DOHH2 (cell line): Measurements from ENCODE around the gene INTS3.

ENCODE experiments used
- H3F3A ChIP-seq: fragments of 200-600 bp; sonication (generic), shearing (Covaris generic); 2 replicates; pipeline ENCODE4 v1.6.0; 2016; ENCODE audit warnings: antibody characterized with exemption, mild to moderate bottlenecking; ENCODE audit not compliant: control insufficient read depth, insufficient read depth
- H3K27ac ChIP-seq: fragments of 200-600 bp; sonication (generic); 2 replicates; pipeline ENCODE4 v1.5.1; 2014; ENCODE audit warnings: low read depth, mild to moderate bottlenecking, low read length, moderate library complexity
- H3K27me3 ChIP-seq: fragments of 200-600 bp; sonication (generic); 2 replicates; pipeline ENCODE4 v1.6.1; 2014; ENCODE audit warnings: mild to moderate bottlenecking, low read length, mixed read lengths; ENCODE audit not compliant: control insufficient read depth
- H3K36me3 ChIP-seq: fragments of 200-600 bp; sonication (generic); 2 replicates; pipeline ENCODE4 v1.6.1; 2014; ENCODE audit warnings: mild to moderate bottlenecking, low read length, moderate library complexity, mixed read lengths; ENCODE audit not compliant: control insufficient read depth
- H3K4me1 ChIP-seq: fragments of 200-600 bp; sonication (generic); 2 replicates; pipeline ENCODE4 v1.6.1; 2014; ENCODE audit warnings: mild to moderate bottlenecking, low read length, mixed read lengths; ENCODE audit not compliant: control insufficient read depth
- H3K4me2 ChIP-seq: fragments of 200-600 bp; sonication (generic); 2 replicates; pipeline ENCODE4 v1.6.0; 2014; ENCODE audit warnings: mild to moderate bottlenecking, low read length, moderate library complexity
- H3K4me3 ChIP-seq: fragments of 200-600 bp; sonication (generic); 2 replicates; pipeline ENCODE4 v1.5.1; 2014; ENCODE audit warnings: mild to moderate bottlenecking, low read length, mixed read lengths
- H3K79me2 ChIP-seq: fragments of 200-600 bp; sonication (generic); 2 replicates; pipeline ENCODE4 v1.6.1; 2014; ENCODE audit warnings: mild to moderate bottlenecking, low read length, mixed read lengths; ENCODE audit not compliant: control insufficient read depth
- H3K9me2 ChIP-seq: fragments of 200-600 bp; sonication (generic); replicated peaks from 2 replicates; pipeline ENCODE4 v1.6.1; 2014; ENCODE audit warnings: mild to moderate bottlenecking, low read length, mixed read lengths; ENCODE audit not compliant: control insufficient read depth
- H3K9me3 ChIP-seq: fragments of 200-600 bp; sonication (generic); 2 replicates; pipeline ENCODE4 v1.6.1; 2014; ENCODE audit warnings: antibody characterized with exemption, low read length, mixed read lengths; ENCODE audit not compliant: control insufficient read depth, insufficient read depth
- H4K20me1 ChIP-seq: fragments of 200-600 bp; sonication (generic); 2 replicates; pipeline ENCODE4 v1.6.0; 2014; ENCODE audit warnings: low read depth, mild to moderate bottlenecking, antibody characterized with exemption, low read length, moderate library complexity; ENCODE audit not compliant: control insufficient read depth, insufficient read depth
- EZH2phosphoT487 ChIP-seq: fragments of 200-600 bp; sonication (generic); IDR thresholded peaks from 2 replicates; pipeline ENCODE4 v1.6.1; 2017; ENCODE audit warnings: borderline replicate concordance, mild to moderate bottlenecking, antibody characterized with exemption, low read length, moderate library complexity, mixed read lengths
- TF ChIP-seq, protein P1 (sequence below): fragments of 200-600 bp; sonication (generic); IDR thresholded peaks from one replicate; pipeline ENCODE4 v1.5.1; 2014; ENCODE audit warnings: antibody characterized with exemption, mild to moderate bottlenecking, low read depth, low read length; ENCODE audit not compliant: poor library complexity, severe bottlenecking

The INTS3 gene

GRCh38 chr1:153794624-153795329, 66.9 kb downstream of the INTS3 start:
- Histone ChIP-seq H3K4me2 (no peak overlapping the region), H3F3A (peaks cover 12% of the 10 kb centered on the region), H3K4me3 (no peak overlapping the region), H3K9me2 (no peaks in the 10 kb centered on the region), H3K4me1 (peaks cover 26% of the 10 kb centered on the region), H3K9me3 (no peaks in the 10 kb centered on the region), H3K79me2 (no peaks in the 10 kb centered on the region), H3K27ac (no peak overlapping the region), H3K36me3 (no peaks in the 10 kb centered on the region), H3K27me3 (peaks cover 5% of the 10 kb centered on the region; the same call in 1 of the 2 replicates), H4K20me1 (no peaks in the 10 kb centered on the region)
- TF ChIP-seq, protein P1, sequence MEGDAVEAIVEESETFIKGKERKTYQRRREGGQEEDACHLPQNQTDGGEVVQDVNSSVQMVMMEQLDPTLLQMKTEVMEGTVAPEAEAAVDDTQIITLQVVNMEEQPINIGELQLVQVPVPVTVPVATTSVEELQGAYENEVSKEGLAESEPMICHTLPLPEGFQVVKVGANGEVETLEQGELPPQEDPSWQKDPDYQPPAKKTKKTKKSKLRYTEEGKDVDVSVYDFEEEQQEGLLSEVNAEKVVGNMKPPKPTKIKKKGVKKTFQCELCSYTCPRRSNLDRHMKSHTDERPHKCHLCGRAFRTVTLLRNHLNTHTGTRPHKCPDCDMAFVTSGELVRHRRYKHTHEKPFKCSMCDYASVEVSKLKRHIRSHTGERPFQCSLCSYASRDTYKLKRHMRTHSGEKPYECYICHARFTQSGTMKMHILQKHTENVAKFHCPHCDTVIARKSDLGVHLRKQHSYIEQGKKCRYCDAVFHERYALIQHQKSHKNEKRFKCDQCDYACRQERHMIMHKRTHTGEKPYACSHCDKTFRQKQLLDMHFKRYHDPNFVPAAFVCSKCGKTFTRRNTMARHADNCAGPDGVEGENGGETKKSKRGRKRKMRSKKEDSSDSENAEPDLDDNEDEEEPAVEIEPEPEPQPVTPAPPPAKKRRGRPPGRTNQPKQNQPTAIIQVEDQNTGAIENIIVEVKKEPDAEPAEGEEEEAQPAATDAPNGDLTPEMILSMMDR: no peak

- no peak overlapping the region for H3K27ac ChIP-seq
- no peaks in the 10 kb centered on the region for H3K9me3 ChIP-seq
- TF ChIP-seq, protein P1: no peak
- TF ChIP-seq EZH2phosphoT487: no peak
- no peaks in the 10 kb centered on the region for H3K36me3 ChIP-seq
- H4K20me1 ChIP-seq: no peaks in the 10 kb centered on the region
- H3K4me2 ChIP-seq: no peak overlapping the region
- H3K79me2 ChIP-seq: no peaks in the 10 kb centered on the region
- H3F3A ChIP-seq: peaks cover 12% of the 10 kb centered on the region
- H3K4me3 ChIP-seq: no peak overlapping the region
- H3K9me2 ChIP-seq: no peaks in the 10 kb centered on the region
- H3K27me3 ChIP-seq: no peaks in the 10 kb centered on the region; the same call in 1 of the 2 replicates
- peaks cover 20% of the 10 kb centered on the region for H3K4me1 ChIP-seq
Measured at GRCh38 chr1:153795330-153795837, 67.5 kb downstream of the INTS3 start.

DNA sequence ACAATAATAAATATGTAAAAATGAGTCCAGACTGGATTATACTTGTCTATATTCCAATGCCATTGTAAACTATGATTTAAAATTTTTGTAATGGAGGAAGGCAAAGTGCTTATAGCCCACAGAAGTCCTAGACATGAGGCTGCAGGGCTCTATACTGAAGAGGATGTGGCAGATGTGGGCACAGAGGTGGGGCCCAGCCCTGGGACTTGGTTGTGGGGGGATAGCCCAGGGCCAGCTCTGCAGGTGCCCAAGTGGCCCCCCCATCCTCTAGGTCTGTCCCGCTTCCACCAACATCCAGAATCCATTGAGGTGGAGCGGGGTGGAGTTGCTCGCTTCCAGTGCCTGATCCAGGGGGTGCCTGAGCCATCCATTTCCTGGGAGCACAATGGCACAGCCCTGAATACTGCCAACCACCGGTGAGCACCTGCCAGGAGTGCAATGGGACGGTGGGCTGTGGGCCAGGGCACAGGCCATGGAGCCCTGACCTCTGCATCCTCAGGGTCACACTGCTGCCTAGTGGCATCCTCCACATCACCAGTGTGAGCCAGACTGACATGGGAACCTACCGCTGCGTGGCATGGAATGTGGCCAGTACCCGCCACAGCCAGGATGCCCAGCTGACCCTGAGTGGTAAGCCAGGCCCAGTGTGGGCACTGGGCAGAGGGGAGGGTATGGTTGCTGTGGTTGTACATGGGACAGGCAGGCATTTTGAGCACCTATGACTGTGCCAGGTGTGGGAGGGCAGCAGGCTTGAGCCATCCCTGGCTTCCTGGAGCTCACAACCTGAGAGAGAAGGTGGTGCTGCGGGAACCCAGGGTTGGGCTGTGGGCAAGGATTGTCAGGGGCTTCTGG, 68.3 kb downstream of the INTS3 start:
- H3K9me3 ChIP-seq: no peaks in the 10 kb centered on the region

More for the DNA sequence above, 68.3 kb downstream of the INTS3 start:
- TF ChIP-seq EZH2phosphoT487: no peak
- TF ChIP-seq, protein P1: no peak
- Histone ChIP-seq H3K9me2 (no peaks in the 10 kb centered on the region), H3K4me3 (no peak overlapping the region), H3K27me3 (no peaks in the 10 kb centered on the region; the same call in 1 of the 2 replicates), H4K20me1 (no peaks in the 10 kb centered on the region), H3K36me3 (no peaks in the 10 kb centered on the region), H3K4me2 (no peak overlapping the region), H3K27ac (no peak overlapping the region), H3K4me1 (peaks cover 12% of the 10 kb centered on the region), H3K79me2 (no peaks in the 10 kb centered on the region), H3F3A (peaks cover 4% of the 10 kb centered on the region)
